Activated T-helper 1 cell treated with anti-CD3 and anti-CD28 coated beads, Interleukin-12 subunit alpha, Interleukin-12 subunit beta, Interleukin-2, Interleukin-4 antibody, amounts not matched to agents 30 ng/mL and 10 ng/mL and 1 ng/mL, durations not matched to agents 14 hours and 24 hours and 36 hours (primary cell): Measurements from ENCODE around the gene MMADHC. TPM values are rescaled to one million over a fixed set of nuclear protein-coding genes. Genes with fewer than 3 reads are reported as not detected.

Source experiments
- DNase-seq: peaks from one replicate; pipeline ENCODE4 v3.0.0; 2021; ENCODE audit warnings: low spot score
- H3K27ac Mint-ChIP-seq: one replicate; pipeline ENCODE4 v1.8.0; 2021; ENCODE audit warnings: mild to moderate bottlenecking, mixed read lengths
- H3K27me3 Mint-ChIP-seq: one replicate; pipeline ENCODE4 v1.8.0; 2022; ENCODE audit warnings: mild to moderate bottlenecking, moderate library complexity, mixed read lengths; ENCODE audit not compliant: insufficient read depth
- H3K36me3 Mint-ChIP-seq: one replicate; pipeline ENCODE4 v1.8.0; 2021; ENCODE audit warnings: low read depth, mixed read lengths
- H3K4me1 Mint-ChIP-seq: one replicate; pipeline ENCODE4 v1.8.0; 2021; ENCODE audit warnings: low read depth, mixed read lengths
- H3K4me3 Mint-ChIP-seq: one replicate; pipeline ENCODE4 v1.8.0; 2021; ENCODE audit warnings: mild to moderate bottlenecking, moderate library complexity, mixed read lengths
- H3K9me3 Mint-ChIP-seq: one replicate; pipeline ENCODE4 v1.8.0; 2021; ENCODE audit warnings: mixed read lengths
- intact Hi-C: fragments of 100-400 bp; cut with micrococcal nuclease; formaldehyde crosslinking; loops from one replicate; pipeline ENCODE4 v1.15.1; 2024
- total RNA-seq: library from RNA; stranded (reverse); gene quantifications from 2 replicates; pipeline ENCODE4 v1.2.3, GENCODE V29; 2022

MMADHC gene
- total RNA-seq, 1 donor from 2014 or later = 129 TPM

- H3K4me3 Mint-ChIP-seq = no peak overlapping the region
Observed at GRCh38 chr2:149611100-149611820, 23.7 kb upstream of the MMADHC start.

DNA sequence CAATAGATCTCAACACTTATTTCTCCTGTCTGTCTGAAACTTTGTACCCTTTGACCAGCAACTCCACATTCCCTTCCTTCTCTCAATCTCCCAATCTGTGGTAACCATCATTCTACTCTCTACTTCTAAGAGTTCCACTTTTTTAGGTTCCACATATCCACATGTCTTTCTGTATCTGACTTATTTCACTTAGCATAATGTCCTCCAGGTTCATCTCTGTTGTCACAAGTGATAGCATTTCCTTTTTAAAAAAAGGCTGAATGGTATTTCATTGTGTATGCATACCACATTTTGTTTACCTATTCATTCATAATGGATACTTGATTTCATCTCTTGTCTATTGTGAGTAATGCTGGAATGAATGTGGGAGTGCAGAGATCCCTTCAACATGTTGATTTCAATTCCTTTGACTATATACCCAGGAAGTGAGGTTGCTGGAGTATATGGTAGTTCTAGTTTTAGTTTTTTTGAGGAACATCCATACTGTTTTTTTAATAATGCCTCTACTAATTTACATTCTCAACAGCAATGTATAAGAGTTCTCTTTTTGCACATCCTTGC is 18.8 kb upstream of the MMADHC start:
- DNase-seq = no peak
- Mint-ChIP-seq H3K36me3 (no peaks in the 10 kb centered on the region), H3K4me3 (no peak overlapping the region), H3K9me3 (no peaks in the 10 kb centered on the region), H3K27me3 (peaks cover 14% of the 10 kb centered on the region), H3K4me1 (peaks cover 7% of the 10 kb centered on the region), H3K27ac (no peak overlapping the region)
- intact Hi-C loops = no loop called here

More at GRCh38 chr2:149611100-149611820, 23.7 kb upstream of the MMADHC start:
- Mint-ChIP-seq H3K4me1 (no peaks in the 10 kb centered on the region), H3K27ac (no peak overlapping the region), H3K9me3 (no peaks in the 10 kb centered on the region), H3K27me3 (peaks cover 6% of the 10 kb centered on the region), H3K36me3 (no peaks in the 10 kb centered on the region)
- no peak for DNase-seq
- intact Hi-C loops = no loop called here

GRCh38 chr2:149603248-149603647 is 15.7 kb upstream of the MMADHC start:
- DNase-seq = no peak
- Mint-ChIP-seq H3K4me1 (peaks cover 10% of the 10 kb centered on the region), H3K27ac (no peak overlapping the region), H3K4me3 (no peak overlapping the region), H3K36me3 (no peaks in the 10 kb centered on the region), H3K27me3 (peaks cover 9% of the 10 kb centered on the region), H3K9me3 (no peaks in the 10 kb centered on the region)
- intact Hi-C loops = no loop called here

GRCh38 chr2:149601141-149601796 is 13.7 kb upstream of the MMADHC start:
- Mint-ChIP-seq H3K36me3 (no peaks in the 10 kb centered on the region), H3K27ac (no peak overlapping the region), H3K4me3 (no peak overlapping the region), H3K27me3 (peaks cover 9% of the 10 kb centered on the region), H3K9me3 (no peaks in the 10 kb centered on the region), H3K4me1 (peaks cover 23% of the 10 kb centered on the region)
- no peak for DNase-seq
- intact Hi-C loops = no loop called here

- no peaks in the 10 kb centered on the region for H3K36me3 Mint-ChIP-seq
Observed at GRCh38 chr2:149597668-149598326, 10.2 kb upstream of the MMADHC start.

DNA sequence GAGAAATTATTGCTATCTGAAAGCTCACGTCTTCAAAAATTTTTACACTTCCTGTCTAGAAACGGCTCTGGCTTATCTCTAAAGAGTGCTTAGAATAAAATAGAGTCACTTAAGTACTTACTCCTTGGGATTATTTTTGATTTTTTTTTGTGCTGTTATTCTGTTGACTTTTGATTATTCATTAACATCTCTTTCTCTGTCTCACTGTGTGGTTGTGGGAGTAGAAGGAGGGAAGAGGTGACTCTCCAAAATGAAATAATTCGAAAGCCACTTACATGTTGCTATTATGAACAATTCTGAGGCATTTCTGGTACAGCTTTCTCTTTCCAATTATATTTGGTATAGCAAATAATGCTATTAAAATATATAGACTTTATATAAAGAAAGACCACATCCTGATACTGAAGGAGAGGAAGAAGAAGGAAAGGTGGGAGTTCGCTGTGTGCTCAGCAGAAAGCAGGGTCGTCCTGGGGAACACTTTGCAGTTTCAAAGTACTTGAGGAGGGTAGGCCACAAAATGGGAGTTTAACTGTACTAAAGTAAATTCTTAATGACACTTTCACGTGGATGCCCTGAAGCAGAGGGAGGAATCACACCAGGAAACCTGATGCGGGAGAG is 9.6 kb upstream of the MMADHC start:
- Mint-ChIP-seq H3K4me3 (no peak overlapping the region), H3K27me3 (peaks cover 14% of the 10 kb centered on the region), H3K4me1 (peaks cover 23% of the 10 kb centered on the region), H3K27ac (no peak overlapping the region), H3K9me3 (no peaks in the 10 kb centered on the region), H3K36me3 (no peaks in the 10 kb centered on the region)
- intact Hi-C loops = loop anchor here (1.0 to 5.0 kb wide), 7 partner anchors 10 to 1642 kb away; partner anchors contain the start of genes MMADHC and RND3
- DNase-seq = no peak

More at GRCh38 chr2:149597668-149598326, 10.2 kb upstream of the MMADHC start:
- H3K4me3 Mint-ChIP-seq = no peak overlapping the region
- H3K27ac Mint-ChIP-seq = peak overlapping the region; percentile 15
- H3K27me3 Mint-ChIP-seq = peaks cover 14% of the 10 kb centered on the region
- DNase-seq = peak; percentile 38
- no peaks in the 10 kb centered on the region for H3K9me3 Mint-ChIP-seq
- intact Hi-C loops = loop anchor here (1.0 to 5.0 kb wide), 7 partner anchors 10 to 1642 kb away; partner anchors contain the start of genes MMADHC and RND3
- H3K4me1 Mint-ChIP-seq = peaks cover 23% of the 10 kb centered on the region

- no peak for DNase-seq
- H3K27me3 Mint-ChIP-seq = peaks cover 14% of the 10 kb centered on the region
- intact Hi-C loops = loop anchor here (2.0 to 5.0 kb wide), 2 partner anchors 121 to 426 kb away; no protein-coding TSS in a partner anchor
- H3K36me3 Mint-ChIP-seq = no peaks in the 10 kb centered on the region
- H3K4me1 Mint-ChIP-seq = peaks cover 17% of the 10 kb centered on the region
- no peak overlapping the region for H3K27ac Mint-ChIP-seq
- H3K4me3 Mint-ChIP-seq = no peak overlapping the region
- no peaks in the 10 kb centered on the region for H3K9me3 Mint-ChIP-seq
Observed at GRCh38 chr2:149596471-149596870, 8.9 kb upstream of the MMADHC start.

DNA sequence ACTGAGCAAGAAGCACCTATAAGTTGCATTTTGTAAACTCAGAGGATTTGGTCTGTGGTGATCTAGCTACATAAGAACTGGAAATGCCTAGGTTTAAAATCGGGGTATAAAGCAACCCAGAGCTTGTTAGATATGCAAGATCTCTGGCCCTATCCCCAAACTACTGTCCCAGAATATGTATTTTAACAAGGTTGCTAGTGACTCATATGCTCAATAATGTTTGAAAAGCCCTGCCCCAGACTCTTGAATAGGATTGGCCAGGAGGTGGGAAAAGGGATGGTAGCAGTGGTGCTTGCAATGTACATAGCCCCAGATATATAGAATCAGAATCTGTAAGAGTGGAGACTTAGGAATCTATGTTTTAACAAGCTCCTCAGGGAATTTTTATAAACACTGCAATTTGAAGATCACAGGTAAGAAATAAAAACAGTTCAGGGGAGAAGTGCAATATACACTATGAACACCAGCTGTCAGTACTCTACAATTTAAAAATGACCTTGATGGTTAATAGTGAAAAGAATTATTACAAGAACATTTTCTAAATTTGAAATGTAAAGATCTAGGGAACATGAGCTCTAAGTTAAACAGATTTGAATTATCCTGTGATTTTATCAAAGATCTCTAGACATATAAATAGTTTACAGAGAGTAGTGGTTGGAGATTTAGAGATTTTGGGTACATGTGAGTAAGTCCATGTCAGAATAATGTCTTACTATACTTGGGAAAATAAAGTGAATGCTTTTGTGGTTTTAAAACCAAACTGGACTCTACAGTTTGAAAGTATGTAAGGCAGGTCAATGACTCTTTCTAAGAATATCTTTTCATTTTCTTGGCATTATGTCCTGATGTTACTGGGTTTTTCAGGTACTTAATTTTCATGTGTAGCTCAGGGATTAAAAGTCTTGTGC is 7.7 kb upstream of the MMADHC start:
- intact Hi-C loops = loop anchor here (5.0 kb wide), 1 partner anchor 122 kb away; no protein-coding TSS in a partner anchor
- no peak overlapping the region for H3K27ac Mint-ChIP-seq
- DNase-seq = no peak
- no peaks in the 10 kb centered on the region for H3K36me3 Mint-ChIP-seq
- no peak overlapping the region for H3K4me3 Mint-ChIP-seq
- H3K4me1 Mint-ChIP-seq = peaks cover 13% of the 10 kb centered on the region
- no peaks in the 10 kb centered on the region for H3K9me3 Mint-ChIP-seq
- H3K27me3 Mint-ChIP-seq = peaks cover 18% of the 10 kb centered on the region

- H3K4me1 Mint-ChIP-seq = peaks cover 13% of the 10 kb centered on the region
- intact Hi-C loops = no loop called here
Observed at GRCh38 chr2:149594411-149594810, 6.8 kb upstream of the MMADHC start.

DNA sequence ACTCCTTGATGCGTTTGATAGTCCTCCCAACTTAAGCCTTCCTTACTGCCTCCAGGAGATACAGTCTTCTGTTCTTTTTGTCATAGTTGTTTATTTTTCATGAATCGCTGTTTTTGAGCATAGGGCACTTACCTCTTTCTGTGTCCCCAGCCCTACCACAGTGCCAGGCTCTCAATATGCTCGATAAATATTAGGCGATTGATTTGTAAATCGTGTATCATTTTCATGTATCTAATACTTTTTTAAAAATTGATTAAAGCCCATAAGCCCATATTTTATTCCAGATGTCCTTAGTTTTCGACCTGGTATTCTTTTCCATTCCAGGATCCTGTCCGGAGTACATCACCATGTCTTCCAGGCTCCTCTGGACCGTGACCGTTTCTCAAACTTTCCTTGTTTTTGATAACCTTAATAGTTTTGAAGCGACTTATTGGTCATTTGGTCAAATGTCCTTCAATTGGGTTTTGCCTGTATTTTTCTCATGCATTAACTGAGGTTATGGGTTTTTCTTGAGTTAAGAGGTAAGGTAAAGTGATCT is 444 bp upstream of the MMADHC start:
- Mint-ChIP-seq H3K9me3 (peaks cover 3% of the 10 kb centered on the region), H3K4me1 (peaks cover 36% of the 10 kb centered on the region), H3K4me3 (peak overlapping the region; percentile 97), H3K36me3 (peaks cover 22% of the 10 kb centered on the region), H3K27ac (peak overlapping the region; percentile 99), H3K27me3 (peaks cover 13% of the 10 kb centered on the region)
- DNase-seq = no peak
- intact Hi-C loops = loop anchor here (1.0 to 10.0 kb wide), 9 partner anchors 9 to 1839 kb away; partner anchors contain the start of genes NMI, ORC4, RBM43 and RIF1

More at GRCh38 chr2:149594411-149594810, 6.8 kb upstream of the MMADHC start:
- Mint-ChIP-seq H3K36me3 (no peaks in the 10 kb centered on the region), H3K4me3 (no peak overlapping the region), H3K9me3 (no peaks in the 10 kb centered on the region), H3K27ac (no peak overlapping the region), H3K27me3 (peaks cover 23% of the 10 kb centered on the region)
- no peak for DNase-seq

DNA sequence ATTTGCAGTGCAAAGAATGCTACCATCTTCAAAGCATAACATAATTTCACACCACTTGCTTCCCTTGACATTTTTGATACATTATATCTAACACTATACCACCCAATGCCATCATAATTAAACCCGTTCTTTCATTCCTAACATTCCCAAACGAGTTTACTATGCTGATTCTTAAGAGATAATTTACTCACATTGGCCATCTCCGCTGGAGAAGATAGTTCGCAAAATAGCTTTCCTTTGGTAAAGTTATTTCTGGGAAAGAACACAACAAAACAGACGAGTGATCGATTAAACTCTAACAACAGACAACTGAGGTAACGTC is 716 bp downstream of the MMADHC start:
- Mint-ChIP-seq H3K27ac (peak overlapping the region; percentile 99), H3K4me1 (peaks cover 44% of the 10 kb centered on the region), H3K27me3 (peaks cover 10% of the 10 kb centered on the region), H3K9me3 (peaks cover 3% of the 10 kb centered on the region), H3K4me3 (peak overlapping the region; percentile 97), H3K36me3 (peaks cover 26% of the 10 kb centered on the region)
- no peak for DNase-seq
- intact Hi-C loops = loop anchor here (1.0 to 10.0 kb wide), 9 partner anchors 10 to 1840 kb away; partner anchors contain the start of genes NMI, ORC4, RBM43 and RIF1
